Naive thymus-derived CD4-positive, alpha-beta T cell (primary cell): ENCODE data around the gene SOCS6. TPM values are rescaled to one million over a fixed set of nuclear protein-coding genes. Genes with fewer than 3 reads are reported as not detected.

Experiments
- ATAC-seq: fragments of 150-1000 bp; cut with Tn5 transposase; 2 replicates; pipeline ENCODE4 v1.10.0; 2021; ENCODE audit warnings: mild to moderate bottlenecking, moderate library complexity
- CTCF ChIA-PET: fragments of 350-600 bp; sonication (Branson Sonifier 250); formaldehyde crosslinking; loops from one replicate; lab custom pipeline; 2021; ENCODE audit warnings: antibody characterized with exemption; lab: Charles Lee
- POLR2A ChIA-PET: fragments of 350-600 bp; sonication (Branson Sonifier 250); formaldehyde crosslinking; loops from one replicate; lab custom pipeline; 2021; ENCODE audit warnings: antibody characterized with exemption, inconsistent platforms; lab: Charles Lee
- DNase-seq, 9 donors: peaks; one replicate each; pipeline versions ENCODE4 v3.0.0 to v3.0.0-alpha.2; 2020 to 2022; ENCODE audit warnings: mixed read lengths in 1 of 9
- H3K27ac ChIP-seq: one replicate; pipeline ENCODE4 v1.7.0; 2013; ENCODE audit warnings: mild to moderate bottlenecking, low read depth, low read length, moderate library complexity
- H3K27me3 ChIP-seq, 2 donors: one replicate each; pipeline ENCODE4 v1.7.0; 2013; ENCODE audit warnings: low read length in 2 of 2, mild to moderate bottlenecking in 2 of 2, moderate library complexity in 2 of 2; ENCODE audit not compliant: control insufficient read depth in 2 of 2, insufficient read depth in 2 of 2
- H3K36me3 ChIP-seq, 3 experiments: 1 replicate in 2 of 3; 2 replicates in 1 of 3; pipeline ENCODE4 v1.7.0; 2013; ENCODE audit warnings: low read length in 3 of 3, mild to moderate bottlenecking in 3 of 3, moderate library complexity in 1 of 3; ENCODE audit not compliant: insufficient read depth in 3 of 3, control insufficient read depth in 2 of 3
- H3K4me1 ChIP-seq, 2 donors: one replicate each; pipeline ENCODE4 v1.7.0; 2013; ENCODE audit warnings: low read length in 2 of 2, mild to moderate bottlenecking in 2 of 2, moderate library complexity in 1 of 2; ENCODE audit not compliant: control insufficient read depth in 2 of 2, insufficient read depth in 2 of 2
- H3K4me3 ChIP-seq: 2 replicates; pipeline ENCODE4 v1.7.0; 2013; ENCODE audit warnings: mild to moderate bottlenecking, low read length
- H3K9me3 ChIP-seq, 3 experiments: 1 replicate in 2 of 3; 2 replicates in 1 of 3; pipeline ENCODE4 v1.7.0; 2013; ENCODE audit warnings: low read length in 3 of 3; ENCODE audit not compliant: control insufficient read depth in 2 of 3
- H3K27ac Mint-ChIP-seq, 9 donors: one replicate each; pipeline ENCODE4 v1.8.0; 2020 to 2022; ENCODE audit warnings: mixed read lengths in 9 of 9, mild to moderate bottlenecking in 8 of 9, moderate library complexity in 5 of 9, inconsistent platforms in 2 of 9
- H3K27me3 Mint-ChIP-seq, 5 donors: one replicate each; pipeline ENCODE4 v1.8.0; 2021 to 2022; ENCODE audit warnings: mixed read lengths in 5 of 5, mild to moderate bottlenecking in 1 of 5
- H3K36me3 Mint-ChIP-seq, 5 donors: one replicate each; pipeline ENCODE4 v1.8.0; 2020 to 2022; ENCODE audit warnings: mixed read lengths in 5 of 5, mild to moderate bottlenecking in 3 of 5, inconsistent platforms in 1 of 5
- H3K4me1 Mint-ChIP-seq, 7 donors: one replicate each; pipeline ENCODE4 v1.8.0; 2020 to 2022; ENCODE audit warnings: mixed read lengths in 7 of 7, mild to moderate bottlenecking in 3 of 7, inconsistent platforms in 1 of 7
- H3K4me3 Mint-ChIP-seq, 10 donors: one replicate each; pipeline ENCODE4 v1.8.0; 2020 to 2022; ENCODE audit warnings: mild to moderate bottlenecking in 10 of 10, mixed read lengths in 10 of 10, moderate library complexity in 6 of 10, inconsistent platforms in 2 of 10
- H3K9me3 Mint-ChIP-seq, 11 donors: one replicate each; pipeline ENCODE4 v1.8.0; 2020 to 2022; ENCODE audit warnings: mixed read lengths in 11 of 11, mild to moderate bottlenecking in 4 of 11, inconsistent platforms in 1 of 11, moderate library complexity in 1 of 11
- intact Hi-C, 2 donors: fragments of 100-400 bp; cut with micrococcal nuclease; formaldehyde crosslinking; loops; one replicate each; pipeline ENCODE4 v1.15.1; 2023
- polyA plus RNA-seq, 2 donors: library from polyadenylated mRNA; unstranded; fragments of 300-500 nt; fragmentation: Illumina TruSeq; gene quantifications; one replicate each; pipeline ENCODE4 v1.2.3, GENCODE V29; 2021
- total RNA-seq, 6 experiments: library from RNA in 5 of 6; stranded (reverse) in 5 of 6; gene quantifications; 1 replicate in 5 of 6; 2 replicates in 1 of 6; pipeline ENCODE4 v1.2.3 and lab custom pipeline; 2021 to 2026

Gene SOCS6
- total and polyA plus RNA-seq, 7 experiments from 2014 or later: 0.52 to 4.6 (median 2.3) TPM

GRCh38 chr18:70321616-70322015 lies 32.8 kb downstream of the SOCS6 start:
- Histone ChIP-seq H3K36me3 (no peaks in the 10 kb centered on the region), H3K27ac (no peak overlapping the region), H3K27me3 (no peaks in the 10 kb centered on the region), H3K9me3 (peaks cover 0 to 2% (median 0%) of the 10 kb centered on the region in 3 experiments), H3K4me3 (no peak overlapping the region), H3K4me1 (no peaks in the 10 kb centered on the region)
- no peaks in the 10 kb centered on the region for H3K27me3 Mint-ChIP-seq
- peaks cover 0 to 1% (median 0%) of the 10 kb centered on the region in 11 donors for H3K9me3 Mint-ChIP-seq
- H3K4me1 Mint-ChIP-seq: peaks cover 0 to 1% (median 0%) of the 10 kb centered on the region in 7 donors
- ChIA-PET CTCF (no interaction called here), POLR2A (no interaction called here)
- H3K4me3 Mint-ChIP-seq: no peak overlapping the region
- H3K27ac Mint-ChIP-seq: no peak overlapping the region
- peaks cover 0 to 20% (median 8%) of the 10 kb centered on the region in 5 donors for H3K36me3 Mint-ChIP-seq
- ATAC-seq (no peak), DNase-seq (no peak)
- intact Hi-C loops: no loop called here

GRCh38 chr18:70322385-70322784 lies 33.5 kb downstream of the SOCS6 start:
- ChIA-PET POLR2A (no interaction called here), CTCF (no interaction called here)
- H3K36me3 Mint-ChIP-seq: peaks cover 0 to 20% (median 8%) of the 10 kb centered on the region in 5 donors
- Histone ChIP-seq H3K27ac (no peak overlapping the region), H3K27me3 (no peaks in the 10 kb centered on the region), H3K4me1 (no peaks in the 10 kb centered on the region), H3K9me3 (peaks cover 0 to 2% (median 0%) of the 10 kb centered on the region in 3 experiments), H3K4me3 (no peak overlapping the region), H3K36me3 (no peaks in the 10 kb centered on the region)
- no peak overlapping the region for H3K4me3 Mint-ChIP-seq
- H3K9me3 Mint-ChIP-seq: peaks cover 0 to 1% (median 0%) of the 10 kb centered on the region in 11 donors
- ATAC-seq (no peak), DNase-seq (no peak)
- H3K27ac Mint-ChIP-seq: no peak overlapping the region
- H3K4me1 Mint-ChIP-seq: peaks cover 0 to 1% (median 0%) of the 10 kb centered on the region in 7 donors
- no peaks in the 10 kb centered on the region for H3K27me3 Mint-ChIP-seq
- intact Hi-C loops: no loop called here

DNA sequence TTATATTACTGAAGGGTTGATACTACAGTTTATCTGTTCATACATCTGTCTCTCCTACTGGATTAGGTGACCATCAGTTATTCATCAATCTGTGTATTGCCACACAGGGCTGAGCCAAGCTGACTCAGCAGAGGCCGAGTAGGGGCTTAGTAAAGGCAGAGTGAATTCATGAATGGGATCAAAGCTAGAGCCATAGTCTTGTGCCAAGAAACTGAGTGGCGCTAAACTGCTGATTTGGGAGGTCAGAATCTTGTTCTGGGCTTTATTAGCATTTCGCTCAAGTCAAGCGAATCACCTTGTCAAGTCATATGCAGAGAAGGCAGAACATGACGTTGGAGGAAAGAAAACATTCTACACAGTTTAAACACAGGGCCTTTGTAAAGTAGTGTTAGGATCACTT lies 34.1 kb downstream of the SOCS6 start:
- peaks cover 0 to 1% (median 0%) of the 10 kb centered on the region in 7 donors for H3K4me1 Mint-ChIP-seq
- no peaks in the 10 kb centered on the region for H3K4me1 ChIP-seq
- peaks cover 0 to 1% (median 0%) of the 10 kb centered on the region in 11 donors for H3K9me3 Mint-ChIP-seq
- peaks cover 0 to 20% (median 8%) of the 10 kb centered on the region in 5 donors for H3K36me3 Mint-ChIP-seq
- H3K27ac Mint-ChIP-seq: no peak overlapping the region
- no peaks in the 10 kb centered on the region for H3K36me3 ChIP-seq
- ChIA-PET POLR2A (no interaction called here), CTCF (no interaction called here)
- no peak for DNase-seq
- no peak overlapping the region for H3K4me3 ChIP-seq
- no peak for ATAC-seq
- H3K27ac ChIP-seq: no peak overlapping the region
- no peak overlapping the region for H3K4me3 Mint-ChIP-seq
- H3K9me3 ChIP-seq: peaks cover 0 to 2% (median 0%) of the 10 kb centered on the region in 3 experiments
- intact Hi-C loops: no loop called here
- H3K27me3 Mint-ChIP-seq: peaks cover 0 to 2% (median 0%) of the 10 kb centered on the region in 5 donors
- H3K27me3 ChIP-seq: no peaks in the 10 kb centered on the region

- Mint-ChIP-seq H3K27me3 (peaks cover 0 to 2% (median 0%) of the 10 kb centered on the region in 5 donors), H3K27ac (no peak overlapping the region), H3K9me3 (peaks cover 0 to 1% (median 0%) of the 10 kb centered on the region in 11 donors), H3K36me3 (peaks cover 0 to 20% (median 8%) of the 10 kb centered on the region in 5 donors), H3K4me3 (no peak overlapping the region), H3K4me1 (peaks cover 0 to 5% (median 5%) of the 10 kb centered on the region in 7 donors)
- ChIA-PET CTCF (no interaction called here), POLR2A (no interaction called here)
- no peaks in the 10 kb centered on the region for H3K36me3 ChIP-seq
- ATAC-seq (no peak), DNase-seq (no peak)
- no peaks in the 10 kb centered on the region for H3K4me1 ChIP-seq
- intact Hi-C loops: no loop called here
- H3K27me3 ChIP-seq: no peaks in the 10 kb centered on the region
- H3K9me3 ChIP-seq: peaks cover 0 to 2% (median 0%) of the 10 kb centered on the region in 3 experiments
- no peak overlapping the region for H3K27ac ChIP-seq
- no peak overlapping the region for H3K4me3 ChIP-seq
Measured at GRCh38 chr18:70324897-70325296, 36.1 kb downstream of the SOCS6 start.

GRCh38 chr18:70326255-70326654 lies 37.4 kb downstream of the SOCS6 start:
- H3K27ac ChIP-seq: no peak overlapping the region
- no peaks in the 10 kb centered on the region for H3K27me3 ChIP-seq
- H3K4me3 Mint-ChIP-seq: no peak overlapping the region
- no peaks in the 10 kb centered on the region for H3K36me3 ChIP-seq
- H3K9me3 Mint-ChIP-seq: peaks cover 0 to 1% (median 0%) of the 10 kb centered on the region in 11 donors
- peaks cover 0 to 5% (median 5%) of the 10 kb centered on the region in 7 donors for H3K4me1 Mint-ChIP-seq
- no peak overlapping the region for H3K4me3 ChIP-seq
- intact Hi-C loops: no loop called here
- H3K27ac Mint-ChIP-seq: no peak overlapping the region
- ATAC-seq (no peak), DNase-seq (no peak)
- CTCF ChIA-PET: no interaction called here
- H3K9me3 ChIP-seq: peaks cover 0 to 2% (median 0%) of the 10 kb centered on the region in 3 experiments
- H3K27me3 Mint-ChIP-seq: peaks cover 0 to 2% (median 0%) of the 10 kb centered on the region in 5 donors
- POLR2A ChIA-PET: no interaction called here
- peaks cover 0 to 20% (median 8%) of the 10 kb centered on the region in 5 donors for H3K36me3 Mint-ChIP-seq
- H3K4me1 ChIP-seq: no peaks in the 10 kb centered on the region

GRCh38 chr18:70328169-70328568 lies 39.3 kb downstream of the SOCS6 start:
- ChIA-PET CTCF (no interaction called here), POLR2A (no interaction called here)
- H3K4me1 ChIP-seq: no peaks in the 10 kb centered on the region
- H3K27ac ChIP-seq: no peak overlapping the region
- intact Hi-C loops: no loop called here
- no peak overlapping the region for H3K4me3 Mint-ChIP-seq
- DNase-seq (no peak), ATAC-seq (no peak)
- peaks cover 0 to 4% (median 0%) of the 10 kb centered on the region in 5 donors for H3K27me3 Mint-ChIP-seq
- H3K36me3 ChIP-seq: no peaks in the 10 kb centered on the region
- no peak overlapping the region for H3K4me3 ChIP-seq
- no peaks in the 10 kb centered on the region for H3K9me3 ChIP-seq
- peaks cover 0 to 5% (median 5%) of the 10 kb centered on the region in 7 donors for H3K4me1 Mint-ChIP-seq
- H3K27ac Mint-ChIP-seq: no peak overlapping the region
- peaks cover 0 to 4% (median 0%) of the 10 kb centered on the region in 11 donors for H3K9me3 Mint-ChIP-seq
- peaks cover 0 to 20% (median 3%) of the 10 kb centered on the region in 5 donors for H3K36me3 Mint-ChIP-seq
- H3K27me3 ChIP-seq: no peaks in the 10 kb centered on the region

GRCh38 chr18:70329071-70329470 lies 40.2 kb downstream of the SOCS6 start:
- ChIA-PET CTCF (no interaction called here), POLR2A (no interaction called here)
- intact Hi-C loops: no loop called here
- peaks cover 0 to 4% (median 0%) of the 10 kb centered on the region in 5 donors for H3K27me3 Mint-ChIP-seq
- Histone ChIP-seq H3K9me3 (no peaks in the 10 kb centered on the region), H3K4me1 (no peaks in the 10 kb centered on the region), H3K27me3 (no peaks in the 10 kb centered on the region), H3K4me3 (no peak overlapping the region), H3K36me3 (no peaks in the 10 kb centered on the region), H3K27ac (no peak overlapping the region)
- H3K9me3 Mint-ChIP-seq: peaks cover 0 to 8% (median 1%) of the 10 kb centered on the region in 11 donors
- no peak overlapping the region for H3K27ac Mint-ChIP-seq
- no peak overlapping the region for H3K4me3 Mint-ChIP-seq
- ATAC-seq (no peak), DNase-seq (no peak)
- H3K36me3 Mint-ChIP-seq: peaks cover 0 to 16% (median 3%) of the 10 kb centered on the region in 5 donors
- H3K4me1 Mint-ChIP-seq: peaks cover 0 to 5% (median 5%) of the 10 kb centered on the region in 7 donors
